Activated naive CD8-positive, alpha-beta T cell (primary cell): ENCODE results near the gene PTPRN2.

ENCODE experiments used
- H3K27ac Mint-ChIP-seq: one replicate; pipeline ENCODE4 v1.8.0; 2021; ENCODE audit warnings: mixed read lengths
- H3K27me3 Mint-ChIP-seq: one replicate; pipeline ENCODE4 v1.8.0; 2021; ENCODE audit warnings: mixed read lengths
- H3K36me3 Mint-ChIP-seq: one replicate; pipeline ENCODE4 v1.8.0; 2021; ENCODE audit warnings: mixed read lengths
- H3K4me1 Mint-ChIP-seq: one replicate; pipeline ENCODE4 v1.8.0; 2021; ENCODE audit warnings: low read depth, mixed read lengths
- H3K4me3 Mint-ChIP-seq: one replicate; pipeline ENCODE4 v1.8.0; 2021; ENCODE audit warnings: mild to moderate bottlenecking, mixed read lengths
- H3K9me3 Mint-ChIP-seq: one replicate; pipeline ENCODE4 v1.8.0; 2021; ENCODE audit warnings: low read depth, mixed read lengths

PTPRN2 gene

DNA sequence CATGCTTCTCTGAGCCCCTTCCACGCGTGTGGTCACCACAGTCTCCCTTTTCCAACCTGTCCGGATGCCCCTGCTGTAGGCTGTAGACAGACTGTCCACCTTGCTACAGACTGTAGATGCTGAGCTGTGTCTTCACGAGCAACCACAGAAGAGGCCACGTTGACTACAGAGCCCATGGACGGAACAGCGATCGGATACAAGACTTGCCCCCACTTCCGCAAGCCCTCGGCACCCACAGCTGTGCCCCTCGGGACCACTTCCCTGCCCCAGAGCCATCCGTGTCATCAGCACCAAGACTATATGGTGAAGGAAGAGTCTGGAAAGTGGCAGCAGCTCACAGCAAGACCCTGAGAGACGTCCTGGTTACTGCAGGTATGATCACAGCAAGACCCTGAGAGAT, 759.4 kb downstream of the PTPRN2 start:
- Mint-ChIP-seq H3K36me3 (no peaks in the 10 kb centered on the region), H3K27ac (no peak overlapping the region), H3K9me3 (no peaks in the 10 kb centered on the region), H3K4me3 (no peak overlapping the region), H3K27me3 (no peaks in the 10 kb centered on the region), H3K4me1 (peaks cover 26% of the 10 kb centered on the region)

DNA sequence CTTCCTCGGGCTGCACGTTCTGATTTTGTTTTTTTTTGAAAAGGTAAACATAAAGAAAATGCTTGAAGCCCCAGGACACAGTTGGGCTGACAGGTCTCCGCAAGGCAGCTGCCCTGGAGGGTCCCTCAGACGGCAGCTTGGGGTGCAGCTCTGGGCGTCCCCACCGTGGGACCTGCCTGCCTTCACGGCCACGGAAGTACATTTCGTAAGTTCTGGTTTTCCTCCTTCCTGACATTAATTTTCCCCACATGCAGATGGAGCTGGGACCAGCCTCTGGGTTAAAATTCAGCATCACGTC, 759.8 kb downstream of the PTPRN2 start:
- H3K4me3 Mint-ChIP-seq: no peak overlapping the region
- peaks cover 26% of the 10 kb centered on the region for H3K4me1 Mint-ChIP-seq
- H3K36me3 Mint-ChIP-seq: no peaks in the 10 kb centered on the region
- H3K27ac Mint-ChIP-seq: no peak overlapping the region
- no peaks in the 10 kb centered on the region for H3K9me3 Mint-ChIP-seq
- H3K27me3 Mint-ChIP-seq: no peaks in the 10 kb centered on the region

DNA sequence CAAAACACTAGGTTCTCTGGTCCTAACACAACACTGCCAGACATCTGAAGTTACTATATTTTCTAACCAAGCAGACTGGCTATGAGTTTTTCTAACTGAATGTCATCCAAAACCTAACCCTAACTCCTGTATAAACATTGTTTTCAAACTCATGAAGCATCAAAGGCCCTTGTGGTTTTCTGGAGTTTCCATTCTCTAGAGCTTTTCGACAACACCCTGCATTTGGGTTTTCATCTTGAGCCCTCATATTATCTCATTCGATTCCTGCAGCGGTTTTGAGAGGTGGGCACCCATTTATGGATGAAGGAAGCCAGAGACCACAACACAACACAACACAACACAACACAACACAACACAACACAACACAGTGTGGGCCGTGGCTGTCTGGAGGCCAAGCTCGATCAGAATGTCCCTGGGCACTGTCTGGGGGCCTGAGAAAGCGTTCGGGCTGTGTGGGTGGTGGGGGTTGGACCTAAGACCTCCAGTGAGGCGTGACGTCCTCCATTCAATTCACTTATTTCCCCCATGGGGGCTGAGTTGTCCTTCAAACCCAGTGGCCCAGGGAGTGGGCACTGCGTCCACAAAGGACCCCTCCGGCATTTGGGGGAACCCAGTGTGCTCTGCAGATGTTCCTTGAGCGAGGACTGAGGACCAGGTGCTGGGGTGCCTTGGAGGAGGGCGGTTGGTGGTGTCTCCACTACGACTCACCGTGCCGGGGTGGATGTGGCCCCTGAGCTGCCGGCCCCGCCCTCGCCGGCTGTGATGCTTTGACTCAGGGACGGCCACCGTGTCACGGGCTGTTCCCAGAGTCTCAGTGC, 760.4 kb downstream of the PTPRN2 start:
- Mint-ChIP-seq H3K36me3 (no peaks in the 10 kb centered on the region), H3K9me3 (no peaks in the 10 kb centered on the region), H3K27ac (no peak overlapping the region), H3K4me3 (peak overlapping the region; percentile 46), H3K27me3 (no peaks in the 10 kb centered on the region), H3K4me1 (peaks cover 26% of the 10 kb centered on the region)

DNA sequence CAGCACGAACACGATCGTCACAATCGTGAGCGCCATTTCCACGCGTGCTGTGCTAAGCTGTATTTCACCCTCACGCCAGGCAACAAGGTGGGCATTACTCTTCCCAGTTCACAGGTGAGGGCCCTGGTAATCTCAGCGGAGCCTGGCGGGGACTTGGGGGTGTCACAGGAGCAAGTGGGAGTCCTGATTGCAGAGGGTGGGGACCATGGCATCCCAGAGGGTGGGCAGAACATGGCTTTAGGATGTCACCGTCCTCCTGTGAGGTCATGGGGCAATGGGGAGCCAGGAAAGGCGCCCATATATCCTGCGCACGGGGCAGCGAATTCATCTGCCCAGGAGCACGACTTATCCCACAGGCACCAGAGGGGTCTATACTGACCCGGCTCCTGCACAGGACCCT, 761.1 kb downstream of the PTPRN2 start:
- Mint-ChIP-seq H3K36me3 (no peaks in the 10 kb centered on the region), H3K4me3 (no peak overlapping the region), H3K27ac (no peak overlapping the region), H3K27me3 (no peaks in the 10 kb centered on the region), H3K9me3 (no peaks in the 10 kb centered on the region), H3K4me1 (peaks cover 26% of the 10 kb centered on the region)

DNA sequence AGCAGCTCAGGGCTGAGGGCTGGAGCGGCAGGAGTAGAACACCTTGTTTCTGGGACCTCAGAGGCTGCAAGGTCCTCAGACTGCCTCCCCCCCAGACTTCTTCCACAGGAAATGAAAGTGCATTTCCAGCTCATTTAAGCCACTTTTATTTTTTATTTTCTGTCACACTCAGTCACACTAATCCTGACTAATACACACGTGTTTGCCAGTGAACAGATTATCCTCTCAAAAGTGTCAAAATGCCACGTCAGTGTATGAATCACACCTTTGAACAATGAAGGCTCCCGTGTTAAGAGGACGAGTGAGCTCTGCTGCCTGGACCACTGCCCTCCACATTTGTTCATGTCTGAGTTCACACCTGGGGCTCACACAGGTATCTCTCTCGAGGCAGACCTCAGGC, 762.3 kb downstream of the PTPRN2 start:
- Mint-ChIP-seq H3K4me1 (peaks cover 26% of the 10 kb centered on the region), H3K4me3 (peak overlapping the region; percentile 11), H3K36me3 (no peaks in the 10 kb centered on the region), H3K27ac (peak overlapping the region; percentile 42), H3K27me3 (no peaks in the 10 kb centered on the region), H3K9me3 (no peaks in the 10 kb centered on the region)

DNA sequence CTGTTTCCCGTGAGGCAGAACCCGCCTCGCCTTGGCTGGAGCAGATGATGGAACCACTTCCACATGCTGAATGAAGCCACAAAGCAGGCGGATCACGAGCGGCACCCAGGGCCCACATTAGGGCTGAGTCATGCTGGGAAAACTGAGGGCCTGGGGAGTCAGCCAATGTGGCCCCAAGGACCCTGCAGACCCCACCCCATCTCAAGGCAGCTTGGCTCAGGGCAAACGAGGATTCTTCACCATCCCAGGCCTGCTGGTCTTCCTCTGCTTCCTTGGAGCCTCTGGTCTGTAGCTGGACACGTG, 762.9 kb downstream of the PTPRN2 start:
- H3K27me3 Mint-ChIP-seq: no peaks in the 10 kb centered on the region
- H3K4me1 Mint-ChIP-seq: peaks cover 26% of the 10 kb centered on the region
- no peak overlapping the region for H3K27ac Mint-ChIP-seq
- H3K36me3 Mint-ChIP-seq: no peaks in the 10 kb centered on the region
- no peaks in the 10 kb centered on the region for H3K9me3 Mint-ChIP-seq
- no peak overlapping the region for H3K4me3 Mint-ChIP-seq

DNA sequence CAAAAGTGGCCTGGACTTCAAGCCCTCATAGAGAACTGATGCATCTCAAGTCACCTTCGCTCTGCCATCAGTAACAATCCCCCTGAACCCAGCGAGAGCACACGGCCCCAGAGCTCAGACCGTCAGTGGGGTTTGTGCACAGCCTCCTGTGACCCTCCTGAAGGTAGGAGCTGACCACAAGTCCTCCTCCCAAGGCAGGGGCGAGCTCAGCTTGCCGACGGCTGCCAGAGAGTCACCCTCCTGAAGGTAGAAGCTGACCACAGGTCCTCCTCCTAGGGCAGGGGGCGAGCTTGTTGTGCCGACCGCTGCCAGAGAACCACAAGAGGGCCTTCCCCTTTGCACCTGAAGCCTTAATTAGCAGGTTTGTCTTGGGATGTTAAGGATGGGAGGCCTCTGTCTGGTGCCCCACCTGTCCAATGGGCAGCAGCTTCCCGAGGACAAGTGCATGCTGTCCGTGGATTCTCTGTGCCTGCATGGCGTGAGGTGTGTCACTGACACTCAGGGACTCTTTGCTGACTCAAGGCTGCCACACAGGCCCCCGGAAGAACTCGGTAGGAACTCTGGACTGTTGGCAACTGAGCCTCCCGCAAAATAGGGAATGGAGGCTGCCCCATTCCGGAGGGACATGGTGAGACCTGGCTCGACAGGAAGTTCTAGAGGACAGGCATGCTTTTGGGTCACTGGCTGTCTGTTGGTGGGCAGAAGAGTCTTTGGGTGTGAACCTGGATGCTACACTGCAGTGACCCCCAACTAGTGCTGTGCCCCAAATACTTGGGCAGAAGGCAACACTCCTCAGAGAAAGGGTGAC, 763.4 kb downstream of the PTPRN2 start:
- H3K36me3 Mint-ChIP-seq: no peaks in the 10 kb centered on the region
- H3K4me3 Mint-ChIP-seq: no peak overlapping the region
- H3K27me3 Mint-ChIP-seq: no peaks in the 10 kb centered on the region
- no peaks in the 10 kb centered on the region for H3K9me3 Mint-ChIP-seq
- H3K27ac Mint-ChIP-seq: no peak overlapping the region
- H3K4me1 Mint-ChIP-seq: peaks cover 26% of the 10 kb centered on the region

DNA sequence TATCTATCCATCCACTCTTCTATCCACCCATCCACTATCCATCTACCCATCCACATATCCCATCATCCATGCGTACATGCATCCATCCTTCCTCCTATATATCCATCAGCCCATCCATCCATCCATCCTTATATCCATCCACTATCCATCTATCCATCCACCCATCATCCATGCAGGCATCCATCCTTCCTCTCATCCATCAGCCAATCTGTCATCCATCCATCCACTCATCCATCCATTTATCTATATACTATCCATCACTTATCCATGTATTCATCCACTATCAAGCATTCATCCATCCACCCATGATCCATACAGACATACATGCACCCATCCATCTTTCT, 765.0 kb downstream of the PTPRN2 start:
- Mint-ChIP-seq H3K27me3 (no peaks in the 10 kb centered on the region), H3K4me3 (no peak overlapping the region), H3K4me1 (peaks cover 19% of the 10 kb centered on the region), H3K9me3 (no peaks in the 10 kb centered on the region), H3K27ac (no peak overlapping the region), H3K36me3 (no peaks in the 10 kb centered on the region)

DNA sequence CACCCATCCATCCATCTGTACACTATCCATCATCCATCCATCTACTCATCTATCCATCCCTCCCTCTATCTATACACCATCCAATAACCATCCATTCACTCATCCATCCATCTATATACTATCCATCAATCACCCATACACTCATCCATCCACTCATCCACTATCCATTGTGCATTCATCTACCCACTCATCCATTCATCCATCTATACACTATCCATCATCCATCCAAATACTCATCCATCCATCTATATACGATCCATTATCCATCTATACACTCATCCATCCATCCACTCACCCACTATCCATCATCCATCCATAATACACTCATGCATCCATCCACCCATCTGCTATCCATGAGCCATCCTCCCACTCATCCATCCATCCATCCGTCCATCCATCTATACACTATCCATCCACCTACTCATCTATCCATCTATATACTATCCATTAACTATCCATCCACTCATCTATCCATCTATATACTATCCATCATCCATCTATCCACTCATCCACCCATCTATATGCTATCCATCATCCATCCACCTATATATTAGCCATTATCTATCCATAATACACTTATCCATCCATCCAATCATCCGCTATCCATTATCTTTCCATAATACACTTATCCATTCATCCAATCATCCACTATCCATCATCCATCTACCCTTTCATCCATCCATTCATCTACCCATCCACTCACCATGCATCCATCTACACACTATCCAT, 765.5 kb downstream of the PTPRN2 start:
- Mint-ChIP-seq H3K27me3 (no peaks in the 10 kb centered on the region), H3K36me3 (no peaks in the 10 kb centered on the region), H3K4me1 (peaks cover 15% of the 10 kb centered on the region), H3K9me3 (no peaks in the 10 kb centered on the region), H3K4me3 (no peak overlapping the region), H3K27ac (no peak overlapping the region)

DNA sequence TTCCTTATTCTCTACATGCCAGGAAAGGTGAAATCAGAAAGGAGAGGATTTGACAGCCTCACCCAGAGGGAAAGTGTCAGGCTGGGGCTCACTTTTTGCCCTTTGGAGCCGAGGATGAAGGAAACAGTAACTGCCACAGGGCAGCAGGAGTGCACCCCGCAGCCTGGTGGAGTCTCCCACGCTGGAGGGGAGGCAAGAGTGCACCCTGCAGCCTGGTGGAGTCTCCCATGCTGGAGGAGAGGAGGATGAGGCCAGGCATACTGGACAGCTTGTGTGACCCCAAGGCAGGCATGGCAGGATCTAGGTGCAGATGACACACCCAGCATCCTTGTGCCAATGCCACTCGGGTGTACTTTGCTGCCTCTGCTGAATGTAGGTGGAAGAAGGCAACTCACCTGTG, 766.8 kb downstream of the PTPRN2 start:
- Mint-ChIP-seq H3K36me3 (no peaks in the 10 kb centered on the region), H3K9me3 (no peaks in the 10 kb centered on the region), H3K27ac (no peak overlapping the region), H3K4me3 (no peak overlapping the region), H3K27me3 (no peaks in the 10 kb centered on the region), H3K4me1 (peaks cover 7% of the 10 kb centered on the region)

DNA sequence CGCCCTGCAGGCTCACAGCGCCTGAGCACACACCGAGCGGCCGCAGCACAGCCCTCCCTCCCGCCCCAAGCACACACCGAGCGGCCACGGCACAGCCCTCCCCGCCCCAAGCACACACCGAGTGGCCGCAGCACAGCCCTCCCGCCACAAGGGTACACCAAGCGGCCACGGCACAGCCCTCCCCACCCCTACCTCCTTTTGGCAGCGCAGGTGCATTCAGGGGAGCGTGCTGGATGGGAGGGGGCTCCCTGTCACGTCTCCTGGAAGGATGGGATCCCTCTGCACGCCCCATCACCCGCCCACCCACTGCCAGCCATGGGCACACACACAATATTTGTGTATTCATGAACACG, 768.2 kb downstream of the PTPRN2 start:
- Mint-ChIP-seq H3K27ac (no peak overlapping the region), H3K4me3 (no peak overlapping the region), H3K36me3 (no peaks in the 10 kb centered on the region), H3K27me3 (no peaks in the 10 kb centered on the region), H3K4me1 (no peaks in the 10 kb centered on the region), H3K9me3 (no peaks in the 10 kb centered on the region)

DNA sequence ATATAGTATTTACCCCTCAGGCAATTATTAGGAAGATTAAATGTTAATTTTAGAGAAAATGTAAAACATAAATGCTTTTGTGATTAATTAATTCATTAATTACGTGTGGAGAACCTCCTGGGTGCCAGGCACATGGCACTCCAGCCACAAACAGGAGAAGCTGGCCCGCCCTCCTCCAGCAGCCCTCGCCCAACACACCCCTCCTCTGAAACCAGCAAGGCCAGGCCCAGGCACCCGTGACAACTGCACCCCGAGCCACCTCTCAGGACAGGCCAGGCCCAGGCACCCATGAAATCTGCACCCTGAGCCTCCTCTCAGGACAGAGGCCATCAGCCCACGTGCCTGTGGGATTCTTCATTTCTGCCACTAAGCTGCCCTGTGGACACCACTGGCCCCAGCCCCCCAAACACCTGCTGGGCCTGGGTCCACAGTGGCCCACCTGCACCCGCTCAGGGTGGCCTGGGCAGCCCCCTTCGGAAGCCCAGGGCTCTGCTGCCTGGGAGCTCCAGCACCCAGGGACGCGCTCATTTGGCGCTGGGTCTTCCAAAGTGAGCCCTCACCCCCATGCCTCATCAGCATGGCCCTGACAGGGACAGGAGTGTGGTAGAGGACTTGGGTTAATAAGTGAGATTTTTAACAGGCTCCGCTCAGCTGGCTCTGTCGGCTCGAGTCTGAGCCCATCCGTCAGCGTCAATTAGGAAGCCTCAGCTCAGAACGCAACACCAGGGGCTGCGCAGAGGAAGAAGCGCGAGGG, 768.7 kb downstream of the PTPRN2 start:
- H3K27ac Mint-ChIP-seq: no peak overlapping the region

DNA sequence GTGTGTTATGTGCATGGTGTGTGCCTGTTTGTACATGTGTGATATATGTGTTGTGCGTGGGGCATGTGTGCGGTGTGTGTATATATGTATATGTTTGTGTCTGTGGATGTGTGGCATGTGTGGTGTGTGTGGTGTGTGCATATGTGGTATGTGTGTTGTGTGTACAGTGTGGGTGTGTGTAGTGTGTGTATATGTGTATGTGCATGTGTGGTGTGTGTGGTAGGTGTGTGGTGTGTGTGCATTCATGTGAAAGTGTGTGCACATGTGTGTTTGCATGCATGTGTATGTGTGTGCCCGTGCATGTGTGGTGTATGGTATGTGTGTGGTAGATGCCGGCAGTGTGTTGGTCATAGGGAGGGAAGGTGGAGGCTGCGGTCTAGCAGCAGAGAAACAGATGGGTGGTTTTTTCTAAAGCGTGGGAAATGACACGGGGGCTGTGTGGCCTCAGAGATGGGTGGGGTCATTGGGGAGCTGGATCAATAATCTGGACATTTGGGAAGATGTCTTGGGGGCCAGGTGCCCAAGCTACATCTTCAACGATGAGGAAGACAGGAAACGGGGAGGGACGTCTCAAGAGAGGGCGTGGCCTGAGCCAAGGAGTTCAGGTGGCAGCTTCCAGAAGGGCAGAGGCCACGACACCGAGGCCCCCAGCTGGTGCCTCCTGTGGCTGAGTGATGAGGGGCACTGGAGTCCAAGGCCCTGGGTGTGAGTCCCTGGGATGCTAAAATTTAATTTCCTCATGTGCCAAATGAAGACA, 769.5 kb downstream of the PTPRN2 start:
- Mint-ChIP-seq H3K9me3 (no peaks in the 10 kb centered on the region), H3K4me3 (no peak overlapping the region), H3K27ac (no peak overlapping the region), H3K36me3 (no peaks in the 10 kb centered on the region), H3K4me1 (no peaks in the 10 kb centered on the region), H3K27me3 (no peaks in the 10 kb centered on the region)

More for the DNA sequence above, 768.7 kb downstream of the PTPRN2 start:
- Mint-ChIP-seq H3K9me3 (no peaks in the 10 kb centered on the region), H3K27me3 (no peaks in the 10 kb centered on the region), H3K4me1 (no peaks in the 10 kb centered on the region), H3K4me3 (no peak overlapping the region), H3K36me3 (no peaks in the 10 kb centered on the region)

DNA sequence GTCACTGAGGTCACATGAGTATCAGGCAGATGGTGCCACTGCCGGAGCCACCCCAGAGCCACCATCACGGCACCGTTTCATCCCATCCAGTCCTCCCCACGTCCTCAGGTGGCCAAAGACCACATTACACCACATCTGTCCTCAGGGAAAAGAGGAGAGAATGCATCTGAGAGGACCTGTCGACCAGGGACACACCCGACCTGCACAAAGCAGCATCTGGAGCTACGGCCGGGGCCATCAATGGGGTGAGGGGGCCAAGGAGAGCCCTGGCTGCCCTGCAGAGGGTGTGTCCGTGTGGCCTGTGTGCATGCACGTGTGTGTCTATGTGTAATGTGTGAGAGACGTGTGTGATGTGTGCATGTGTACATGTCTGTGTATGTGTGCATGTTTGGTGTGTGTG, 770.2 kb downstream of the PTPRN2 start:
- H3K27ac Mint-ChIP-seq: no peak overlapping the region
- H3K36me3 Mint-ChIP-seq: no peaks in the 10 kb centered on the region
- H3K4me3 Mint-ChIP-seq: no peak overlapping the region
- H3K4me1 Mint-ChIP-seq: no peaks in the 10 kb centered on the region
- H3K27me3 Mint-ChIP-seq: no peaks in the 10 kb centered on the region
- no peaks in the 10 kb centered on the region for H3K9me3 Mint-ChIP-seq
